HEK293 (cell line): ENCODE results near the gene DENND6B.

Source experiments
- CTCF ChIA-PET: fragments of 350-600 bp; formaldehyde crosslinking; extraction: SDS; loops from one replicate; lab custom pipeline; 2021; ENCODE audit warnings: antibody characterized with exemption; lab: Yijun Ruan, JAX
- POLR2A ChIA-PET: fragments of 300-600 bp; formaldehyde crosslinking; extraction: SDS; loops from one replicate; lab custom pipeline; 2020; ENCODE audit warnings: antibody characterized with exemption, inconsistent platforms; lab: Yijun Ruan, JAX
- H3K27ac ChIP-seq: fragments of 200-500 bp; sonication (Bioruptor generic); 2 replicates; pipeline ENCODE4 v1.5.1; 2014; ENCODE audit warnings: low read depth, low read length, control low read depth, inconsistent platforms; ENCODE audit errors: extremely low read depth
- H3K36me3 ChIP-seq, 2 experiments: fragments of 200-500 bp in 1 of 2; sonication (Bioruptor generic) in 1 of 2; 1 replicate in 1 of 2; 2 replicates in 1 of 2; pipeline ENCODE4 v1.5.1; 2014 to 2017; ENCODE audit warnings: inconsistent platforms in 2 of 2, low read length in 2 of 2; ENCODE audit not compliant: control insufficient read depth in 2 of 2, insufficient read depth in 1 of 2
- H3K4me1 ChIP-seq: fragments of 200-500 bp; sonication (Bioruptor generic); 2 replicates; pipeline ENCODE4 v1.5.1; 2014; ENCODE audit warnings: mild to moderate bottlenecking, low read length, inconsistent platforms; ENCODE audit not compliant: control insufficient read depth, insufficient read depth
- H3K4me3 ChIP-seq: 2 replicates; pipeline ENCODE4 v1.5.1; 2011; ENCODE audit warnings: low read depth, mild to moderate bottlenecking, control low read depth, low read length, moderate library complexity
- H3K9me3 ChIP-seq: fragments of 200-500 bp; sonication (Bioruptor generic); 2 replicates; pipeline ENCODE4 v1.5.1; 2014; ENCODE audit warnings: low read depth, low read length, inconsistent platforms; ENCODE audit not compliant: control insufficient read depth, insufficient read depth
- ATF2 ChIP-seq: fragments of 450-650 bp; formaldehyde crosslinking; IDR thresholded peaks from 2 replicates; pipeline ENCODE4 v1.5.1; 2016; ENCODE audit warnings: missing biosample characterization, missing genetic modification characterization, low read depth
- GLIS2 ChIP-seq: fragments of 450-650 bp; formaldehyde crosslinking; IDR thresholded peaks from 2 replicates; pipeline ENCODE4 v1.5.1; 2016; ENCODE audit warnings: missing biosample characterization, missing genetic modification characterization
- KLF9 ChIP-seq: fragments of 450-650 bp; formaldehyde crosslinking; IDR thresholded peaks from 2 replicates; pipeline ENCODE4 v1.5.1; 2016; ENCODE audit warnings: missing biosample characterization, missing genetic modification characterization, low read depth
- ZBTB1 ChIP-seq: fragments of 450-650 bp; formaldehyde crosslinking; IDR thresholded peaks from 2 replicates; pipeline ENCODE4 v1.5.1; 2016; ENCODE audit warnings: missing biosample characterization, missing genetic modification characterization
- ZBTB49 ChIP-seq: fragments of 450-650 bp; formaldehyde crosslinking; IDR thresholded peaks from 2 replicates; pipeline ENCODE4 v1.5.1; 2016; ENCODE audit warnings: missing biosample characterization, missing genetic modification characterization, low read depth
- ZNF140 ChIP-seq: fragments of 450-650 bp; formaldehyde crosslinking; IDR thresholded peaks from 2 replicates; pipeline ENCODE4 v1.5.1; 2016; ENCODE audit warnings: missing biosample characterization, missing genetic modification characterization
- ZNF175 ChIP-seq: fragments of 450-650 bp; formaldehyde crosslinking; IDR thresholded peaks from 2 replicates; pipeline ENCODE4 v1.5.1; 2016; ENCODE audit warnings: missing biosample characterization, missing genetic modification characterization
- ZNF202 ChIP-seq: fragments of 450-650 bp; formaldehyde crosslinking; IDR thresholded peaks from 2 replicates; pipeline ENCODE4 v1.5.1; 2016; ENCODE audit warnings: missing biosample characterization, missing genetic modification characterization, borderline replicate concordance
- ZNF362 ChIP-seq: fragments of 450-650 bp; formaldehyde crosslinking; IDR thresholded peaks from 2 replicates; pipeline ENCODE4 v1.5.1; 2016; ENCODE audit warnings: missing biosample characterization, missing genetic modification characterization
- ZNF596 ChIP-seq: fragments of 450-650 bp; IDR thresholded peaks from 2 replicates; pipeline ENCODE4 v1.5.0; 2018; ENCODE audit warnings: missing biosample characterization, mild to moderate bottlenecking, missing genetic modification characterization, moderate library complexity
- ZNF623 ChIP-seq: fragments of 450-650 bp; formaldehyde crosslinking; IDR thresholded peaks from 2 replicates; pipeline ENCODE4 v1.5.1; 2016; ENCODE audit warnings: missing biosample characterization, missing genetic modification characterization
- ZNF704 ChIP-seq: fragments of 450-650 bp; formaldehyde crosslinking; IDR thresholded peaks from 2 replicates; pipeline ENCODE4 v1.5.1; 2016; ENCODE audit warnings: missing biosample characterization, missing genetic modification characterization
- ZNF776 ChIP-seq: fragments of 450-650 bp; formaldehyde crosslinking; IDR thresholded peaks from 2 replicates; pipeline ENCODE4 v1.5.0; 2017; ENCODE audit warnings: missing biosample characterization, missing genetic modification characterization, borderline replicate concordance
- ZNF791 ChIP-seq: fragments of 450-650 bp; formaldehyde crosslinking; IDR thresholded peaks from 2 replicates; pipeline ENCODE4 v1.5.1; 2016; ENCODE audit warnings: missing biosample characterization, missing genetic modification characterization
- TF ChIP-seq, protein P1 (sequence below): fragments of 450-650 bp; formaldehyde crosslinking; IDR thresholded peaks from 2 replicates; pipeline ENCODE4; 2016; ENCODE audit warnings: missing biosample characterization, missing genetic modification characterization
- TF ChIP-seq, protein P2 (sequence below): fragments of 450-650 bp; formaldehyde crosslinking; IDR thresholded peaks from 2 replicates; pipeline ENCODE4 v1.5.1; 2016; ENCODE audit warnings: missing biosample characterization, missing genetic modification characterization
- TF ChIP-seq, protein P3 (sequence below): fragments of 450-650 bp; formaldehyde crosslinking; IDR thresholded peaks from 2 replicates; pipeline ENCODE4 v1.5.1; 2017; ENCODE audit warnings: missing biosample characterization, missing genetic modification characterization

Gene DENND6B

GRCh38 chr22:50289942-50290630 lies 36.7 kb downstream of the DENND6B start:
- peaks cover 0 to 84% of the 10 kb centered on the region in 2 experiments; a peak in 1 of 3 replicates for H3K36me3 ChIP-seq
- H3K4me1 ChIP-seq = no peaks in the 10 kb centered on the region
- TF ChIP-seq, protein P1, sequence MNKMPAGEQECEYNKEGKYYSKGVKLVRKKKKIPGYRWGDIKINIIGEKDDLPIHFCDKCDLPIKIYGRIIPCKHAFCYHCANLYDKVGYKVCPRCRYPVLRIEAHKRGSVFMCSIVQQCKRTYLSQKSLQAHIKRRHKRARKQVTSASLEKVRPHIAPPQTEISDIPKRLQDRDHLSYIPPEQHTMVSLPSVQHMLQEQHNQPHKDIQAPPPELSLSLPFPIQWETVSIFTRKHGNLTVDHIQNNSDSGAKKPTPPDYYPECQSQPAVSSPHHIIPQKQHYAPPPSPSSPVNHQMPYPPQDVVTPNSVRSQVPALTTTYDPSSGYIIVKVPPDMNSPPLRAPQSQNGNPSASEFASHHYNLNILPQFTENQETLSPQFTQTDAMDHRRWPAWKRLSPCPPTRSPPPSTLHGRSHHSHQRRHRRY = no peak
- TF ChIP-seq ZNF175 (no peak), GLIS2 (tag by site-specific recombination) (no peak), ZNF140 (tag by site-specific recombination) (no peak), KLF9 (no peak), ZNF362 (tag by site-specific recombination) (no peak), ZBTB1 (tag by site-specific recombination) (no peak), ZNF202 (tag by site-specific recombination) (no peak), ZBTB49 (tag by site-specific recombination) (no peak), ZNF704 (tag by site-specific recombination) (no peak), ZNF623 (no peak), ZNF791 (no peak), ZNF776 (tag by site-specific recombination) (no peak), ZNF596 (tag by site-specific recombination) (no peak), ATF2 (tag by site-specific recombination) (no peak)
- TF ChIP-seq, protein P2, sequence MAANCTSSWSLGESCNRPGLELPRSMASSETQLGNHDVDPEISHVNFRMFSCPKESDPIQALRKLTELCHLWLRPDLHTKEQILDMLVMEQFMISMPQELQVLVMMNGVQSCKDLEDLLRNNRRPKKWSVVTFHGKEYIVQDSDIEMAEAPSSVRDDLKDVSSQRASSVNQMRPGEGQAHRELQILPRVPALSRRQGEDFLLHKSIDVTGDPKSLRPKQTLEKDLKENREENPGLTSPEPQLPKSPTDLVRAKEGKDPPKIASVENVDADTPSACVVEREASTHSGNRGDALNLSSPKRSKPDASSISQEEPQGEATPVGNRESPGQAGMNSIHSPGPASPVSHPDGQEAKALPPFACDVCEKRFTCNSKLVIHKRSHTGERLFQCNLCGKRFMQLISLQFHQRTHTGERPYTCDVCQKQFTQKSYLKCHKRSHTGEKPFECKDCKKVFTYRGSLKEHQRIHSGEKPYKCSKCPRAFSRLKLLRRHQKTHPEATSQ (tag by site-specific recombination) = no peak
- TF ChIP-seq, protein P3, sequence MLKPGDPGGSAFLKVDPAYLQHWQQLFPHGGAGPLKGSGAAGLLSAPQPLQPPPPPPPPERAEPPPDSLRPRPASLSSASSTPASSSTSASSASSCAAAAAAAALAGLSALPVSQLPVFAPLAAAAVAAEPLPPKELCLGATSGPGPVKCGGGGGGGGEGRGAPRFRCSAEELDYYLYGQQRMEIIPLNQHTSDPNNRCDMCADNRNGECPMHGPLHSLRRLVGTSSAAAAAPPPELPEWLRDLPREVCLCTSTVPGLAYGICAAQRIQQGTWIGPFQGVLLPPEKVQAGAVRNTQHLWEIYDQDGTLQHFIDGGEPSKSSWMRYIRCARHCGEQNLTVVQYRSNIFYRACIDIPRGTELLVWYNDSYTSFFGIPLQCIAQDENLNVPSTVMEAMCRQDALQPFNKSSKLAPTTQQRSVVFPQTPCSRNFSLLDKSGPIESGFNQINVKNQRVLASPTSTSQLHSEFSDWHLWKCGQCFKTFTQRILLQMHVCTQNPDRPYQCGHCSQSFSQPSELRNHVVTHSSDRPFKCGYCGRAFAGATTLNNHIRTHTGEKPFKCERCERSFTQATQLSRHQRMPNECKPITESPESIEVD (tag by site-specific recombination) = no peak
- POLR2A ChIA-PET = interaction anchor here (1.3 kb wide), 1 partner anchor 17 kb away, joined by 5 read pairs; the partner anchor contains the start of gene PLXNB2
- H3K4me3 ChIP-seq = no peak overlapping the region
- CTCF ChIA-PET = interaction anchor here (1.0 kb wide), 1 partner anchor 13 kb away, joined by 4 read pairs; no protein-coding TSS in a partner anchor
- no peaks in the 10 kb centered on the region for H3K9me3 ChIP-seq
- H3K27ac ChIP-seq = no peak overlapping the region
